Kidney capillary endothelial cell (primary cell): ENCODE results near the gene NHERF2.
"Not testable (repeated sequence)": the region's sequence is repeated elsewhere in the genome, so short reads cannot be mapped to it uniquely, and the experiment has no call there.

ENCODE experiments used
- DNase-seq: peaks from one replicate; pipeline ENCODE4 v3.0.0-alpha.2; 2018; ENCODE audit warnings: low spot score

The NHERF2 gene

GRCh38 chr16:2028146-2028545, 1.4 kb downstream of the NHERF2 start:
- no peak for DNase-seq

DNA sequence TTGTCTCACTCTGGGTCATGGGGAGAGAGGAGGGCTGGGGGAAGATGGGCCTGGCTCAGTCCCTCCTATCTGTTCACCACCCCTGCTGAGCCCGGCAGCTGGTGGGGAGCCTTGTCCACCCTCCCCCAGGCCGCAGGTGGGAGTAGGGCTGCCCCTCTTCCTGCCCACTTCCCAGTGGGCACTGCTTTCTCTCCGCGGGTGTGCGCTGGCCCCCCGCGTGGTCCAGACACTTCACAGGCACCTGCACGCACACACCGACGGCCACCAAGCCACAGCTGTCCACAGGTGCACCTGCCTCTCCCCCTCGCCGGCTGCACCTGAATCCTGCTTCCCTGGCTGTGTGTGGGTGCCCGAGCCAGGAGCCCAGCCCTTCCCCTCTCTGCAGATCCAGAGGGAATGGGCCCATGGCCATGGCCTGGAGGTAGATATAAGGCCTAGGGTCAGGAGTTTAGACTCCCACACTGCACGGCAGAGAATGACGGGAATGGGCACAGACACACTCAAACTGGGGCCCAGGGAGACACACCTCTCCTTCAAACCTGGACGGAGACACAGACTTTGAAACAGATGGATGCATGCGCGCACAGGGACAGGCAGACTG, 2.0 kb downstream of the NHERF2 start:
- DNase-seq: no peak

GRCh38 chr16:2029350-2029749, 2.6 kb downstream of the NHERF2 start:
- no peak for DNase-seq

GRCh38 chr16:2030036-2030435, 3.3 kb downstream of the NHERF2 start:
- no peak for DNase-seq

GRCh38 chr16:2031081-2031577, 4.4 kb downstream of the NHERF2 start:
- DNase-seq: no peak

- DNase-seq: no peak
Measured at GRCh38 chr16:2032285-2033056, 5.8 kb downstream of the NHERF2 start.

GRCh38 chr16:2033057-2033908, 6.6 kb downstream of the NHERF2 start:
- no peak for DNase-seq

DNA sequence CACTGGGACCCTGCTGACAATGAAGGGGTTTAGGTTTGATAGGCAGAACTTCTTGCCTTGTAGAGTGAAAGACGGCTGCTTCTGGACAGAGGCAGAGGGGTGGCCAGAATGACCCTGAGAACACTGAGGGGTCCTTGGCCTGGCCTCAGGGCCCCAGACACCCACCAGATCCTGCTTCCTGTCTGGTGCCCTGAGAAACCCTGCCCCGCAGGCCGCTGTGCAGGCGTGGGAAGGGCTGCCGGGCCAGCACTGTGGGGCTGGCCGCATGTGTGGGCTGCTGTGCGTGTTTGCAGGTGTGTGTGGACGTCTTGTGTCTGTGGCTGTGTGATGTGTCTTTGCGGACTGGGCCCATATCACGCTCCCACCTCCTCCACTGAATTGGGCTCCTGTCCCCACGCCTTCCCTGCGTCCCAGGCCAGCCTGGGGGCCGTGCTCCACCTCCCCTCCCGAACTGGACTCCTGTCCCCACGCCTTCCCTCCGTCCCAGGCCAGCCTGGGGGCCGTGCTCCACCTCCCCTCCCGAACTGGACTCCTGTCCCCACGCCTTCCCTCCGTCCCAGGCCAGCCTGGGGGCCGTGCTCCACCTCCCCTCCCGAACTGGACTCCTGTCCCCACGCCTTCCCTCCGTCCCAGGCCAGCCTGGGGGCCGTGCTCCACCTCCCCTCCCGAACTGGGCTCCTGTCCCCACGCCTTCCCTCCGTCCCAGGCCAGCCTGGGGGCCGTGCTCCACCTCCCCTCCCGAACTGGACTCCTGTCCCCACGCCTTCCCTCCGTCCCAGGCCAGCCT, 7.4 kb downstream of the NHERF2 start:
- DNase-seq: not testable (repeated sequence)

DNA sequence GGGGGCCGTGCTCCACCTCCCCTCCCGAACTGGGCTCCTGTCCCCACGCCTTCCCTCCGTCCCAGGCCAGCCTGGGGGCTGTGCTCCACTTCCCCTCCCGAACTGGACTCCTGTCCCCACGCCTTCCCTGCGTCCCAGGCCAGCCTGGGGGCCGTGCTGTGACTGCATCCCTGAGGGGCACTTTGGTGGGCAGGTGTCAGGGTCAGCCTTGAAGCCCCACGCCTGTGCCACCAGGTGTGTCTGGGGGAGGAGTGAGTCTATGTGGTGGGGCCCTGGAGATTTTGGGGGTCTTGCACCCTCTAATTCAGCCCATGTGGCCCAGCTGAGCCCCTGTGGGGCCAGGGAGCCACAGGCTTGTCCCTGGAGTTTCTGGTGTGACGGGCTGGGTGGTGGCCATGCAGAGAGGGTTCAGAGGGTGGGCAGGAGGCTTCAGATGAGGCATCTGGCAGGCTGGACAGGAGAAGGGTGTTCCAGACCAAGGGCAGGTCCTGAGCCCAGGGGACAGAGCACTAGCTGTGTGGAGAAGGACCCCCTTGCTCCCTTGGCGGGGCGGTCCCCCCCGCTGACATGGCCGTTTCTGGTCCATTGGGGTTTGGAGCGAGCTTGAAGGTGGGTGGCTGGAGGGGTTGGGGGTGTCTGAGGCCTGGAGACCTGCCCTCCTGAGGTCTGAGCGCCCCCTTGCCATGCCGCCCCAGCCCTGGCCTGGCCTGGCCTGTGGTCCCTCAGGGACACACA, 8.2 kb downstream of the NHERF2 start:
- DNase-seq: no peak

DNA sequence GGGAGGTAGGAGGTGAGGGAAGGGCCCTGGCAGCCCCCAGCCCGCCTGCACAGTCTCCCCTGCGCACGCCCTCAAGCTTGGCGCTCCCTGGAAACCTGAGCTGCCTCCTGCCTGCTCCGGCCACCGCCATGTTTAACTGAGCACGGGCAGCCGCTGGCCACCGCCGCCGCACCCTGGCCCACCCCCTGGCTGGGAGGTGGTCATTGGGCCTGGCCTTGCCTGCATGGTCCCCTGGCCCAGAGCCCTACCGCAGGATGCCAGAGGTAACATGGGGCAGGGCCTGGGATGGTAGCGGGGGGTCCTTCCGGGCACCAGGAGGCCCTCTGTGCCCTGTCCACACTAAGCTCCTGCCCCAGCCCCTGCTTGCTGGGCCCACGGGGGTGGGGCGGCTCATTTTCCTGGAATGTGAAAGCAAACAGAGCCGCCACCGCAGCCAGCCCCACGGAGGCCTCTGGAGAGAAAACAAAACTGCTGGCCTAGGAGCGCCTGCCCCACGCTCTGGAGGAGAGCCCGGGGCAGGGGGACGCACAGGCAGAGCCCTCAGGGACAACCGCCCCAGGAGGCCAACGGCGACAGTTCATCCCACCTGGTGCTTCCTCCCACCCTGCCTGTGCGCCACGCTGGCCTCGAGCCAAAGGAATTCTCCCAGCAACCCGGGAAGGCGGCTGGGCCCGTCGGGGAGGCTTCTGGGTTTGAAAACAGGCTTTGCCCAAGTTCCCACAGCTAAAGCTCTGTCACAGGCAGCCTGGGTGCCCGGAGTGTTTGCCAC, 8.9 kb downstream of the NHERF2 start:
- DNase-seq: no peak

DNA sequence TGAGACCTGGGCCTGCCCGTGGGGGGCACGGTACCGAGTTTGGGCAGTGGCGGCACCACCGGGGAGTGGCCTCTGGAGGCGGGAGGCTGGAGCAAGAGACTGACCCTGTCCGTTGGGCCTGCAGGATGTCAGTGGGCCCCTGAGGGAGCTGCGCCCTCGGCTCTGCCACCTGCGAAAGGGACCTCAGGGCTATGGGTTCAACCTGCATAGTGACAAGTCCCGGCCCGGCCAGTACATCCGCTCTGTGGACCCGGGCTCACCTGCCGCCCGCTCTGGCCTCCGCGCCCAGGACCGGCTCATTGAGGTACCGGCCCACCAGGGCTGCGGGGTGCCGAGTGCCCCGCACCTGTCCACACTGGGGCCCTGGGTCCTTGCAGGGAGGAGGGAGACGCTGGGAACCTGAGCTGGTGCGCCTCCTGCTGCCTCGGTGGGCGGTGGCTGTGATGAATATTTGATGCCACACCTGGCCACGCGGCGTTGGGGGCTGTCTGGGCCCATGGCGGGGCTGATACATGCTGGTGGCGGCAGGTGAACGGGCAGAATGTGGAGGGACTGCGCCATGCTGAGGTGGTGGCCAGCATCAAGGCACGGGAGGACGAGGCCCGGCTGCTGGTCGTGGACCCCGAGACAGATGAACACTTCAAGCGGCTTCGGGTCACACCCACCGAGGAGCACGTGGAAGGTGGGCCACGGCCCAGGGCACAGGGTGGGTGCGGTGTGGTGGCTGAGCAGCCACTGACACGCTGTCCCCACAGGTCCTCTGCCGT, 9.7 kb downstream of the NHERF2 start:
- no peak for DNase-seq

- no peak for DNase-seq
Measured at GRCh38 chr16:2037115-2037514, 10.4 kb downstream of the NHERF2 start.

GRCh38 chr16:2037647-2038381, 11.1 kb downstream of the NHERF2 start:
- no peak for DNase-seq

GRCh38 chr16:2038382-2039231, 11.9 kb downstream of the NHERF2 start:
- DNase-seq: no peak

DNA sequence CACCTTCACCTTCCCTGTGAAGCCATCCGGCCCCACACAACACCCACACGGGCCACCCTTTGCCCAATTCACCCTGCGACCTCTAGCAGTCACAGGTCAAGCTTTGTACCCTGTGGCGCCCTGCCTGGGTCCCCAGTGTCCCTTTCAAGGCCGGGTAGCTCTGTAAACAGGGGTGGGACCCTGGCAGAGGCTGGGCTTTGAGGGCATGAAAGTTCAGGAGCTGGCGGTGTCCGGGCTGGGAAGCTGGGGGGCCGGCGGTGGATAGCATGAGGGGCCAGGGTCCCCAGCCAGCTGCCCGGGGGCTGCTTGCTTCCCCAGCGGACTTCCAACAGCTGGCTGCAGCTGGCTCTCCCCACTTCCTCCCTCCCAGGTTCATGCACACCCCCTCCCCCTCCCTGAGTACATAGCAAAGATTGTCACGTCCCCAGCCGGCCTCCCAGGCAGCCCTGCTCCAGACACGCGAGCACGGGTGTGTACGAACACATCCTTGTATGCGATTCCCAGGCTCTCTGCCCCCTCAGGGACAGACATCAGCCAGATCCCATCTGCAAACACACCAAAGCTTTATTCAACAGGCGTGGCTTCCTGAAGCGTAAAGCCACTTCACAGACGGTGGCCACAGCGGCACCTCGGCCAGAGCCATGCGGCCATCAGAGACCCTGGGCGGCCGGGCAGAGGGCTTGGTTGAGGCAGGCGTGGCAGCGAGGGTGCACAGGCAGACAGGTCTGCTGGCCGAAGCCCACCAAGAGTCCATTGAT, 12.8 kb downstream of the NHERF2 start:
- DNase-seq: no peak

DNA sequence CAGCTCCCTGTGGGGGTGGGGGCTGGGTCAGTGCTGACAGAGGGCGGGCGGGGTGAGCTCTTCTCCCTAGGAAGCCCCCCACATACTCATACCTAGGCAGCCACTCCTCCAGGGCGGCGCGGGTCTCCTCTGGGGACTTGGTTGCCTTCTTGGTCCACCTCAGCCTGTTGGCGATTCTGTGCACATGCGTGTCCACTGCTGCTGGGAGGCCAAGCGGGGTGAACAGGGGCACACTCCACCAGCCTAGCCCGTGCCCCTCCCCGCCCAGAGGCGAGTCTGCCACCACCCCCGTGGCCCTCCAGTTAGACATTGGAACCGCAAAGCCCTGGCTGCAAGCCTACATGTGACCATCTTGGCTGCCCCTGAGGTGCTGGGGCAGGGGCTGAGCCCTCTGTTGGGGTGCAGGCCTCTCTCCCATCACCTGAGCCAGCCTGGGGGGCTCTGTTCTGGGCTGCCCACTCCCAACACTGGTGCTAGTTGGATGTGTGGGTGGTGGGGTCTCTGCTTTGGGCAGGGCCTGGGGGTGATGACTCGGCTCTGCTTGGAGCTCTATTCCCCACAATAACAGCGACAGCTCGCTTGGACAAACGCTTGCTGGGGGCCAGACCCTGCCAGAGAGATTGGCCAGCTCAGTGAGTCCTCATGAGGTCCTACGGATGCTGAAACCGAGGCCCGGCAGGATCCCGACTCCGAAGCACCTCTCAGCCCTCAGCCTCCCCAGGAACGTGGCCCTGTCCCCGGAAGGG, 13.5 kb downstream of the NHERF2 start:
- no peak for DNase-seq
